ENCODE results near the gene DDX39A. TPM values are rescaled to one million over a fixed set of nuclear protein-coding genes. Genes with fewer than 3 reads are reported as not detected.

The DDX39A gene
- polyA plus RNA-seq, 6 donors from 2014 or later = 110 to 169 (median 132) TPM

GRCh38 chr19:14428882-14429416 is 9.8 kb upstream of the DDX39A start:
- no peak overlapping the region for H3K27ac Mint-ChIP-seq
- peaks cover 0 to 8% (median 0%) of the 10 kb centered on the region in 3 donors for H3K27me3 Mint-ChIP-seq
- no peak for ATAC-seq (ENCODE audit: low read depth in 2 of 2)
- peak overlapping the region in 1 of 8 donors; percentile 54 for H3K4me3 Mint-ChIP-seq
- no peaks in the 10 kb centered on the region for H3K9me3 Mint-ChIP-seq
- no peak for DNase-seq
- H3K4me1 Mint-ChIP-seq = peaks cover 14 to 16% (median 14%) of the 10 kb centered on the region in 3 donors
- no peaks in the 10 kb centered on the region for H3K36me3 Mint-ChIP-seq

GRCh38 chr19:14427461-14427860 is 8.3 kb upstream of the DDX39A start:
- Mint-ChIP-seq H3K36me3 (no peaks in the 10 kb centered on the region), H3K27ac (peak overlapping the region in 1 of 6 donors; percentile 33), H3K4me1 (peaks cover 10 to 11% (median 10%) of the 10 kb centered on the region in 3 donors), H3K9me3 (no peaks in the 10 kb centered on the region), H3K27me3 (peaks cover 0 to 8% (median 0%) of the 10 kb centered on the region in 3 donors), H3K4me3 (peak overlapping the region in 2 of 8 donors; percentile 55 to 71)
- DNase-seq (no peak), ATAC-seq (ENCODE audit: low read depth in 2 of 2) (no peak)

- H3K4me3 Mint-ChIP-seq = peak overlapping the region in 1 of 8 donors; percentile 1
Observed at GRCh38 chr19:14425696-14426138, 6.6 kb upstream of the DDX39A start.

GRCh38 chr19:14418856-14419105 is 360 bp downstream of the DDX39A start:
- Mint-ChIP-seq H3K4me1 (peaks cover 36 to 50% (median 42%) of the 10 kb centered on the region in 3 donors), H3K27ac (peak overlapping the region; percentile 97 to 100 (median 99)), H3K4me3 (peak overlapping the region; percentile 90 to 100 (median 96)), H3K9me3 (no peaks in the 10 kb centered on the region), H3K27me3 (no peaks in the 10 kb centered on the region), H3K36me3 (peaks cover 5 to 15% of the 10 kb centered on the region in 2 donors)
- DNase-seq (no peak), ATAC-seq (ENCODE audit: low read depth in 2 of 2) (peak; percentile 49 to 50)

More at GRCh38 chr19:14425696-14426138, 6.6 kb upstream of the DDX39A start:
- Mint-ChIP-seq H3K27me3 (peaks cover 0 to 5% (median 0%) of the 10 kb centered on the region in 3 donors), H3K4me1 (peaks cover 0 to 7% (median 2%) of the 10 kb centered on the region in 3 donors), H3K36me3 (no peaks in the 10 kb centered on the region), H3K9me3 (no peaks in the 10 kb centered on the region), H3K27ac (peak overlapping the region in 1 of 6 donors; percentile 47)
- ATAC-seq (ENCODE audit: low read depth in 2 of 2) (no peak), DNase-seq (no peak)

- Mint-ChIP-seq H3K36me3 (peaks cover 5 to 15% of the 10 kb centered on the region in 2 donors), H3K4me3 (peak overlapping the region; percentile 76 to 100 (median 90)), H3K27me3 (no peaks in the 10 kb centered on the region), H3K9me3 (no peaks in the 10 kb centered on the region), H3K4me1 (peaks cover 49 to 64% (median 56%) of the 10 kb centered on the region in 3 donors), H3K27ac (peak overlapping the region; percentile 51 to 97 (median 94))
- DNase-seq (no peak), ATAC-seq (ENCODE audit: low read depth in 2 of 2) (no peak)
Observed at GRCh38 chr19:14416817-14417231, 2.3 kb downstream of the DDX39A start.

- peaks cover 5 to 15% of the 10 kb centered on the region in 2 donors for H3K36me3 Mint-ChIP-seq
Observed at GRCh38 chr19:14414926-14415690, 4.0 kb downstream of the DDX39A start.

GRCh38 chr19:14413693-14414181 is 5.4 kb downstream of the DDX39A start:
- ATAC-seq (ENCODE audit: low read depth in 2 of 2) (no peak), DNase-seq (no peak)
- Mint-ChIP-seq H3K27ac (peak overlapping the region in 3 of 6 donors; percentile 39 to 85 (median 82)), H3K27me3 (no peaks in the 10 kb centered on the region), H3K9me3 (no peaks in the 10 kb centered on the region), H3K4me3 (peak overlapping the region in 4 of 8 donors; percentile 6 to 71 (median 41)), H3K36me3 (peaks cover 7 to 16% of the 10 kb centered on the region in 2 donors), H3K4me1 (peaks cover 49 to 59% (median 54%) of the 10 kb centered on the region in 3 donors)

More at GRCh38 chr19:14414926-14415690, 4.0 kb downstream of the DDX39A start:
- Mint-ChIP-seq H3K9me3 (no peaks in the 10 kb centered on the region), H3K4me3 (peak overlapping the region in 6 of 8 donors; percentile 6 to 91 (median 86)), H3K27ac (peak overlapping the region; percentile 19 to 97 (median 90)), H3K4me1 (peaks cover 53 to 69% (median 61%) of the 10 kb centered on the region in 3 donors), H3K27me3 (no peaks in the 10 kb centered on the region)
- DNase-seq (no peak), ATAC-seq (ENCODE audit: low read depth in 2 of 2) (no peak)

GRCh38 chr19:14412996-14413692 is 6.0 kb downstream of the DDX39A start:
- Mint-ChIP-seq H3K27ac (peak overlapping the region in 4 of 6 donors; percentile 25 to 85 (median 42)), H3K27me3 (no peaks in the 10 kb centered on the region), H3K9me3 (no peaks in the 10 kb centered on the region), H3K36me3 (peaks cover 12 to 22% of the 10 kb centered on the region in 2 donors), H3K4me3 (peak overlapping the region in 4 of 8 donors; percentile 6 to 68 (median 36)), H3K4me1 (peaks cover 48 to 59% (median 52%) of the 10 kb centered on the region in 3 donors)
- ATAC-seq (ENCODE audit: low read depth in 2 of 2) (no peak), DNase-seq (no peak)

- Mint-ChIP-seq H3K27me3 (no peaks in the 10 kb centered on the region), H3K9me3 (no peaks in the 10 kb centered on the region), H3K36me3 (peaks cover 12 to 23% of the 10 kb centered on the region in 2 donors), H3K4me3 (peak overlapping the region in 1 of 8 donors; percentile 47), H3K27ac (peak overlapping the region in 2 of 6 donors; percentile 82 to 85), H3K4me1 (peaks cover 47 to 54% (median 48%) of the 10 kb centered on the region in 3 donors)
- DNase-seq (no peak), ATAC-seq (ENCODE audit: low read depth in 2 of 2) (no peak)
Observed at GRCh38 chr19:14412324-14412995, 6.7 kb downstream of the DDX39A start.

- peaks cover 46 to 51% (median 46%) of the 10 kb centered on the region in 3 donors for H3K4me1 Mint-ChIP-seq
- peaks cover 12 to 25% of the 10 kb centered on the region in 2 donors for H3K36me3 Mint-ChIP-seq
- ATAC-seq (ENCODE audit: low read depth in 2 of 2) (no peak), DNase-seq (no peak)
- H3K4me3 Mint-ChIP-seq = no peak overlapping the region
- H3K27ac Mint-ChIP-seq = peak overlapping the region in 1 of 6 donors; percentile 85
- H3K27me3 Mint-ChIP-seq = no peaks in the 10 kb centered on the region
- no peaks in the 10 kb centered on the region for H3K9me3 Mint-ChIP-seq
Observed at GRCh38 chr19:14411938-14412245, 7.2 kb downstream of the DDX39A start.

- peaks cover 10 to 29% of the 10 kb centered on the region in 2 donors for H3K36me3 Mint-ChIP-seq
- H3K4me3 Mint-ChIP-seq = no peak overlapping the region
- DNase-seq (no peak), ATAC-seq (ENCODE audit: low read depth in 2 of 2) (no peak)
- H3K27ac Mint-ChIP-seq = peak overlapping the region in 3 of 6 donors; percentile 33 to 85 (median 61)
- H3K4me1 Mint-ChIP-seq = peaks cover 45 to 48% (median 46%) of the 10 kb centered on the region in 3 donors
- H3K9me3 Mint-ChIP-seq = no peaks in the 10 kb centered on the region
- no peaks in the 10 kb centered on the region for H3K27me3 Mint-ChIP-seq
Observed at GRCh38 chr19:14411161-14411937, 7.8 kb downstream of the DDX39A start.

Data from naive B cell (primary cell).